K562 (cell line): ENCODE results near the gene CHAT. TPM values are rescaled to one million over a fixed set of nuclear protein-coding genes. Genes with fewer than 3 reads are reported as not detected.

ENCODE experiments used
- ATAC-seq: fragments of 200-7000 bp; cut with Tn5 transposase; 3 replicates; pipeline ENCODE4 v1.9.1; 2020; ENCODE audit warnings: moderate library complexity
- BruUV-seq: library from RNA; stranded (reverse); fragments of 400-500 nt; replicated peaks from 2 replicates; lab custom pipeline; 2021; lab: Mats Ljungman, UMichigan
- CTCF ChIA-PET: fragments of 300-600 bp; formaldehyde crosslinking; extraction: SDS; loops from one replicate; lab custom pipeline; 2021; ENCODE audit warnings: low intra/inter-chr PET ratio; lab: Yijun Ruan, JAX
- POLR2A ChIA-PET: fragments of 300-600, 350-650 bp; sonication (Branson Sonifier 250); formaldehyde crosslinking; extraction: SDS; loops from one replicate; lab custom pipeline; 2021; ENCODE audit warnings: antibody characterized with exemption, inconsistent platforms; lab: Yijun Ruan, JAX
- DNase-seq, 4 experiments: peaks; one replicate each; pipeline versions ENCODE4 v3.0.0 to v3.0.0-alpha.2; 2011 to 2018; ENCODE audit warnings: low spot score in 3 of 4, mixed read lengths in 3 of 4; ENCODE audit errors: extremely low read depth in 1 of 4
- FAIRE-seq: peaks from 2 replicates; lab custom pipeline; 2011; peaks lifted over from hg19 to GRCh38; lab: Jason Lieb, UNC
- H2AFZ ChIP-seq: 2 replicates; pipeline ENCODE4 v1.6.0; 2011; ENCODE audit warnings: low read depth, low read length, control low read depth, inconsistent platforms
- H3K27ac ChIP-seq: fragments of 200-600 bp; 3 replicates; pipeline ENCODE4 v1.8.0; 2011; ENCODE audit warnings: low read depth, mild to moderate bottlenecking, control low read depth, inconsistent platforms, low read length, moderate library complexity, mixed read lengths; ENCODE audit errors: extremely low read depth
- H3K27me3 ChIP-seq, 2 experiments: fragments of 300-600 bp in 1 of 2; 2 replicates in 1 of 2; 3 replicates in 1 of 2; pipeline versions ENCODE4 v1.6.0 to v1.8.0; 2011; ENCODE audit warnings: inconsistent platforms in 2 of 2, low read length in 2 of 2, mild to moderate bottlenecking in 1 of 2, mixed read lengths in 1 of 2, moderate library complexity in 1 of 2; ENCODE audit not compliant: control insufficient read depth in 2 of 2, insufficient read depth in 2 of 2
- H3K36me3 ChIP-seq: fragments of 300-600 bp; 3 replicates; pipeline ENCODE4 v1.8.0; 2011; ENCODE audit warnings: mild to moderate bottlenecking, low read length, inconsistent platforms; ENCODE audit not compliant: control insufficient read depth, insufficient read depth
- H3K4me1 ChIP-seq, 2 experiments: fragments of 200-600 bp in 1 of 2; replicated peaks in 1 of 2; 2 replicates in 1 of 2; 3 replicates in 1 of 2; pipeline versions ENCODE4 v1.5.1 to v1.8.0; 2011; ENCODE audit warnings: inconsistent platforms in 2 of 2, low read length in 2 of 2, mild to moderate bottlenecking in 1 of 2, mixed read lengths in 1 of 2, moderate library complexity in 1 of 2; ENCODE audit not compliant: control insufficient read depth in 2 of 2, insufficient read depth in 2 of 2
- H3K4me2 ChIP-seq: 2 replicates; pipeline ENCODE4 v1.6.1; 2011; ENCODE audit warnings: low read length, control low read depth, inconsistent platforms, mixed read lengths; ENCODE audit not compliant: insufficient read depth
- H3K4me3 ChIP-seq: fragments of 200-600 bp; sonication (generic), shearing (Covaris generic); 2 replicates; pipeline ENCODE4 v1.5.1; 2016; ENCODE audit warnings: control low read depth, inconsistent platforms
- H3K79me2 ChIP-seq: fragments of 200-600 bp; 3 replicates; pipeline ENCODE4 v1.8.0; 2011; ENCODE audit warnings: low read length, inconsistent platforms; ENCODE audit not compliant: control insufficient read depth, insufficient read depth
- H3K9ac ChIP-seq, 2 experiments: 2 replicates each; pipeline versions ENCODE4 v1.6.0 to v1.6.1; 2011; ENCODE audit warnings: low read depth in 2 of 2, low read length in 2 of 2, control low read depth in 1 of 2, inconsistent platforms in 1 of 2, mild to moderate bottlenecking in 1 of 2, mixed read lengths in 1 of 2; ENCODE audit not compliant: insufficient read depth in 1 of 2
- H3K9me1 ChIP-seq: one replicate; pipeline ENCODE4 v1.6.0; 2011; ENCODE audit warnings: inconsistent platforms, mild to moderate bottlenecking, low read length, moderate library complexity; ENCODE audit not compliant: control insufficient read depth, insufficient read depth
- H3K9me3 ChIP-seq: replicated peaks from 2 replicates; pipeline ENCODE4 v1.5.1; 2011; ENCODE audit warnings: low read depth, low read length, inconsistent platforms; ENCODE audit not compliant: control insufficient read depth, insufficient read depth
- H4K20me1 ChIP-seq: replicated peaks from 2 replicates; pipeline ENCODE4 v1.6.1; 2011; ENCODE audit warnings: low read length, inconsistent platforms, mixed read lengths; ENCODE audit not compliant: control insufficient read depth, insufficient read depth
- ILK ChIP-seq: fragments of 450-650 bp; IDR thresholded peaks from 2 replicates; pipeline ENCODE4 v1.6.1; 2016; ENCODE audit warnings: missing genetic modification characterization, low read depth, mild to moderate bottlenecking, missing compliant biosample characterization, moderate library complexity, borderline replicate concordance
- NFATC3 ChIP-seq: fragments of 450-650 bp; IDR thresholded peaks from 2 replicates; pipeline ENCODE4 v1.6.1; 2017; ENCODE audit warnings: mild to moderate bottlenecking
- PRPF4 ChIP-seq: fragments of 200-400 bp; formaldehyde crosslinking; IDR thresholded peaks from one replicate; pipeline ENCODE4 v1.6.1; 2017; ENCODE audit warnings: low read length, low read depth, mild to moderate bottlenecking; ENCODE audit not compliant: insufficient read depth, poor library complexity, severe bottlenecking
- SPI1 ChIP-seq: IDR thresholded peaks from 2 replicates; pipeline ENCODE4 v1.6.1; 2011; ENCODE audit warnings: low read depth, low read length, control low read depth, borderline replicate concordance
- WGBS: fragments of 100-300 bp; shearing (Covaris generic); methylation state at CpG from one replicate; pipeline ENCODE4 v1.1.6; 2016; ENCODE audit warnings: low coverage, mixed read lengths; ENCODE audit not compliant: insufficient coverage; ENCODE audit errors: missing lambda C conversion rate; 5-methylcytosine and 5-hydroxymethylcytosine counted together
- in situ Hi-C: fragments of 300-500 bp; cut with MboI; formaldehyde crosslinking; loops from 4 replicates; pipeline ENCODE4 v1.15.0; 2018; ENCODE audit warnings: inconsistent platforms, mixed read lengths
- intact Hi-C: fragments of 100-400 bp; cut with micrococcal nuclease; formaldehyde crosslinking; loops from 2 replicates; pipeline ENCODE4 v1.14.2; 2022
- polyA plus RNA-seq, 8 experiments: library from polyadenylated mRNA; depleted of rRNA in 4 of 8; stranded (reverse) in 5 of 8; unstranded in 3 of 8; fragments of >200 nt; fragmentation: Nextera tagmentation in 2 of 8; fragmentation: Illumina TruSeq in 1 of 8; extraction: Ambion mirVana in 2 of 8; extraction: Trizol in 1 of 8; gene quantifications; 2 replicates each; pipeline versions ENCODE4 v1.2.1 to v1.2.3, GENCODE V29; 2011 to 2014; ENCODE audit warnings: inconsistent platforms in 1 of 8, missing spikeins in 1 of 8
- total RNA-seq, 7 experiments: library from RNA; depleted of rRNA in 6 of 7; stranded (reverse); fragments of >200 nt in 6 of 7; fragmentation: Illumina TruSeq in 2 of 7; extraction: Trizol in 2 of 7; gene quantifications; 2 replicates each; pipeline versions ENCODE4 v1.2.1 to v1.2.3, GENCODE V29; 2011 to 2021; ENCODE audit warnings: low replicate concordance in 1 of 7
- TF ChIP-seq, protein P1 (sequence below): fragments of 250-450 bp; sonication (Bioruptor Pico); IDR thresholded peaks from 2 replicates; pipeline ENCODE4 v1.8.0; 2022; ENCODE audit warnings: moderate library complexity, mild to moderate bottlenecking, inconsistent platforms

CHAT gene
- total and polyA plus RNA-seq, 9 of the 15 experiments (the other 6 are each of a cell fraction or from before 2014, with no cell fraction given): not detected

DNA sequence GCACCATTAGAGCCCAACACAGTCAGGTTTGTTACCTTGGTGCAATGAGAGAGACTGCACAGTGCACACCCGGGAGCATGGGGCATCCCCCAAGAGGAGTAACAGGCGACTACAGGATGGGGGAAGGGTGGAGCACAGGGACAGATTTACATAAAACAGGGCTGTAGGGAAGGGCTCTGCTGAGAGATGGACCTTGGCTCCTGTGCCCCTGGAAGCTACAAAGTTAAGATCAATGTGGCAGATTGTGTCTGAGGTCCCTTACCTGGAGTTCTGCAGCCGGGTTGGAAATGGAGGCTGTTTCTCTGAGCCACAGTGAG is 17.4 kb upstream of the CHAT start:
- POLR2A ChIA-PET: no interaction called here
- WGBS: 0% methylated on average over 3 of the region's 3 CpGs
- Histone ChIP-seq H3K4me3 (no peak overlapping the region), H4K20me1 (no peaks in the 10 kb centered on the region; the same call in 1 of the 2 replicates), H3K27ac (no peak overlapping the region), H3K4me2 (no peak overlapping the region), H3K79me2 (no peaks in the 10 kb centered on the region), H3K9ac (no peak overlapping the region), H3K36me3 (no peaks in the 10 kb centered on the region)
- ATAC-seq: no peak
- FAIRE-seq: no peak
- no peak for TF ChIP-seq NFATC3
- TF ChIP-seq ILK (tag): no peak
- TF ChIP-seq PRPF4: no peak
- TF ChIP-seq, all 486 proteins: peak for 0
- DNase-seq: no peak
- Histone ChIP-seq H3K9me3 (no peaks in the 10 kb centered on the region), H3K4me1 (peaks cover 0 to 3% of the 10 kb centered on the region in 2 experiments; a peak in 2 of 5 replicates), H3K9me1 (no peaks in the 10 kb centered on the region), H2AFZ (no peak overlapping the region), H3K27me3 (peaks cover 0 to 16% of the 10 kb centered on the region in 2 experiments; a peak in 1 of 5 replicates)
- intact Hi-C loops: loop anchor here (10.0 kb wide), 2 partner anchors 318 to 458 kb away; no protein-coding TSS in a partner anchor
- no TSS peak for BruUV-seq
- CTCF ChIA-PET: no interaction called here
- in situ Hi-C loops: loop anchor here (25.0 kb wide), 1 partner anchor 641 kb away; no protein-coding TSS in a partner anchor

- intact Hi-C loops: loop anchor here (10.0 kb wide), 2 partner anchors 318 to 458 kb away; no protein-coding TSS in a partner anchor
- in situ Hi-C loops: loop anchor here (25.0 kb wide), 1 partner anchor 640 kb away; no protein-coding TSS in a partner anchor
- Histone ChIP-seq H3K36me3 (no peaks in the 10 kb centered on the region), H3K9me3 (no peaks in the 10 kb centered on the region), H3K4me2 (no peak overlapping the region), H3K4me3 (no peak overlapping the region), H3K9ac (no peak overlapping the region), H3K79me2 (no peaks in the 10 kb centered on the region), H3K27ac (no peak overlapping the region), H3K9me1 (no peaks in the 10 kb centered on the region), H2AFZ (no peak overlapping the region), H3K27me3 (peaks cover 0 to 16% of the 10 kb centered on the region in 2 experiments; a peak in 1 of 5 replicates), H3K4me1 (peaks cover 0 to 3% of the 10 kb centered on the region in 2 experiments; a peak in 2 of 5 replicates), H4K20me1 (peaks cover 3% of the 10 kb centered on the region; the same call in 1 of the 2 replicates)
- POLR2A ChIA-PET: no interaction called here
- ATAC-seq: no peak
- BruUV-seq: no TSS peak
- TF ChIP-seq, protein P1, sequence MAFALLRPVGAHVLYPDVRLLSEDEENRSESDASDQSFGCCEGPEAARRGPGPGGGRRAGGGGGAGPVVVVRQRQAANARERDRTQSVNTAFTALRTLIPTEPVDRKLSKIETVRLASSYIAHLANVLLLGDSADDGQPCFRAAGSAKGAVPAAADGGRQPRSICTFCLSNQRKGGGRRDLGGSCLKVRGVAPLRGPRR (CRISPR knock-in tag): no peak
- no peak for TF ChIP-seq PRPF4
- peak; percentile 43; the same call in 1 of the 2 replicates for TF ChIP-seq SPI1
- CTCF ChIA-PET: interaction anchor here (0.6 kb wide), 1 partner anchor 634 kb away, joined by 3 read pairs; no protein-coding TSS in a partner anchor
- WGBS: 2% methylated on average over 3 of the region's 3 CpGs
- FAIRE-seq: no peak
- DNase-seq: no peak
Observed at GRCh38 chr10:49596836-49597235, 17.0 kb upstream of the CHAT start.
